ENCODE data around the gene PTPRG.

The PTPRG gene

GRCh38 chr3:61978460-61979419 lies 417.4 kb downstream of the PTPRG start:
- no peak for DNase-seq

- no peak for DNase-seq
These were observed 418.3 kb downstream of the PTPRG start for GRCh38 chr3:61979638-61980037.

- DNase-seq, result no peak
These were observed 418.7 kb downstream of the PTPRG start for GRCh38 chr3:61980041-61980440.

- no peak for DNase-seq
These were observed 419.7 kb downstream of the PTPRG start for GRCh38 chr3:61981060-61981459.

GRCh38 chr3:61983479-61983878 lies 422.1 kb downstream of the PTPRG start:
- no peak for DNase-seq

- DNase-seq, result no peak
These were observed 423.6 kb downstream of the PTPRG start for GRCh38 chr3:61985020-61985419.

GRCh38 chr3:61986473-61986872 lies 425.1 kb downstream of the PTPRG start:
- DNase-seq, result no peak

- no peak for DNase-seq
These were observed 428.3 kb downstream of the PTPRG start for GRCh38 chr3:61989681-61990080.

- DNase-seq, result no peak
These were observed 429.1 kb downstream of the PTPRG start for GRCh38 chr3:61990327-61991027.

GRCh38 chr3:61991706-61992105 lies 430.3 kb downstream of the PTPRG start:
- no peak for DNase-seq

GRCh38 chr3:61996366-61996765 lies 435.0 kb downstream of the PTPRG start:
- no peak for DNase-seq

- no peak for DNase-seq
These were observed 435.7 kb downstream of the PTPRG start for GRCh38 chr3:61997101-61997500.

GRCh38 chr3:62003835-62004234 lies 442.5 kb downstream of the PTPRG start:
- DNase-seq, result no peak

- DNase-seq, result no peak
These were observed 445.7 kb downstream of the PTPRG start for GRCh38 chr3:62007036-62007435.

GRCh38 chr3:62010989-62011388 lies 449.6 kb downstream of the PTPRG start:
- DNase-seq, result no peak

- DNase-seq, result no peak
These were observed 450.3 kb downstream of the PTPRG start for GRCh38 chr3:62011666-62012065.

GRCh38 chr3:62013951-62014350 lies 452.6 kb downstream of the PTPRG start:
- no peak for DNase-seq

- no peak for DNase-seq
These were observed 453.7 kb downstream of the PTPRG start for GRCh38 chr3:62015111-62015510.

GRCh38 chr3:62019906-62020305 lies 458.5 kb downstream of the PTPRG start:
- no peak for DNase-seq

- no peak for DNase-seq
These were observed 459.3 kb downstream of the PTPRG start for GRCh38 chr3:62020706-62021105.

GRCh38 chr3:62022312-62022711 lies 460.9 kb downstream of the PTPRG start:
- DNase-seq, result no peak

- DNase-seq, result no peak
These were observed 463.5 kb downstream of the PTPRG start for GRCh38 chr3:62024882-62025281.

- no peak for DNase-seq
These were observed 464.5 kb downstream of the PTPRG start for GRCh38 chr3:62025913-62026312.

- DNase-seq, result no peak
These were observed 465.9 kb downstream of the PTPRG start for GRCh38 chr3:62027241-62027640.

Data from 8988T (cell line).